H9 (cell line): ENCODE data around the gene SPEM3. TPM values are rescaled to one million over a fixed set of nuclear protein-coding genes. Genes with fewer than 3 reads are reported as not detected.
"Not testable (repeated sequence)": the region's sequence is repeated elsewhere in the genome, so short reads cannot be mapped to it uniquely, and the experiment has no call there.

Experiments
- DNase-seq: peaks from one replicate; pipeline ENCODE4 v3.0.0-alpha.2; 2017
- H2AFZ ChIP-seq: one replicate; pipeline ENCODE4 v1.6.1; 2013; ENCODE audit warnings: mild to moderate bottlenecking, low read length, control low read depth, moderate library complexity
- H2AK5ac ChIP-seq: 2 replicates; pipeline ENCODE4 v1.6.1; 2013; ENCODE audit warnings: low read length, control low read depth, mixed read lengths; ENCODE audit not compliant: insufficient read length
- H2BK120ac ChIP-seq: one replicate; pipeline ENCODE4 v1.6.1; 2013; ENCODE audit warnings: low read depth, mild to moderate bottlenecking, low read length, control low read depth, inconsistent platforms; ENCODE audit not compliant: poor library complexity, severe bottlenecking
- H2BK12ac ChIP-seq: 2 replicates; pipeline ENCODE4 v1.6.1; 2013; ENCODE audit warnings: low read length, control low read depth, mixed read lengths, low read depth; ENCODE audit not compliant: insufficient read length
- H2BK15ac ChIP-seq: 2 replicates; pipeline ENCODE4 v1.6.1; 2013; ENCODE audit warnings: low read depth, low read length, control low read depth
- H2BK20ac ChIP-seq: one replicate; pipeline ENCODE4 v1.6.1; 2013; ENCODE audit warnings: low read depth, mild to moderate bottlenecking, low read length, control low read depth, inconsistent platforms; ENCODE audit not compliant: poor library complexity, severe bottlenecking
- H2BK5ac ChIP-seq: 2 replicates; pipeline ENCODE4 v1.6.1; 2013; ENCODE audit warnings: low read length, control low read depth, mixed read lengths; ENCODE audit not compliant: insufficient read length
- H3K14ac ChIP-seq: 2 replicates; pipeline ENCODE4 v1.6.1; 2013; ENCODE audit warnings: low read length, control low read depth; ENCODE audit not compliant: insufficient read depth
- H3K18ac ChIP-seq: 2 replicates; pipeline ENCODE4 v1.6.1; 2013; ENCODE audit warnings: low read depth, mild to moderate bottlenecking, mixed read lengths, low read length, control low read depth; ENCODE audit not compliant: insufficient read length
- H3K23ac ChIP-seq: 2 replicates; pipeline ENCODE4 v1.6.1; 2013; ENCODE audit warnings: low read length, control low read depth, mixed read lengths, low read depth; ENCODE audit not compliant: insufficient read length
- H3K23me2 ChIP-seq: 2 replicates; pipeline ENCODE4 v1.6.1; 2013; ENCODE audit warnings: low read depth, mild to moderate bottlenecking, mixed read lengths, low read length, control low read depth; ENCODE audit not compliant: insufficient read length, poor library complexity, severe bottlenecking
- H3K27ac ChIP-seq: 2 replicates; pipeline ENCODE4 v1.5.1; 2013; ENCODE audit warnings: low read length, control low read depth, mixed read lengths, low read depth; ENCODE audit not compliant: insufficient read length
- H3K27me3 ChIP-seq: 2 replicates; pipeline ENCODE4 v1.6.1; 2013; ENCODE audit warnings: low read length, control low read depth, inconsistent platforms; ENCODE audit not compliant: insufficient read depth
- H3K4ac ChIP-seq: 2 replicates; pipeline ENCODE4 v1.6.1; 2013; ENCODE audit warnings: low read depth, mild to moderate bottlenecking, control low read depth, inconsistent platforms, low read length, moderate library complexity
- H3K4me1 ChIP-seq: 2 replicates; pipeline ENCODE4 v1.6.1; 2013; ENCODE audit warnings: low read length, control low read depth, inconsistent platforms; ENCODE audit not compliant: insufficient read depth
- H3K4me2 ChIP-seq: 2 replicates; pipeline ENCODE4 v1.6.1; 2013; ENCODE audit warnings: low read length, control low read depth, mixed read lengths; ENCODE audit not compliant: insufficient read length, insufficient read depth
- H3K56ac ChIP-seq: 2 replicates; pipeline ENCODE4 v1.6.1; 2013; ENCODE audit warnings: low read depth, mild to moderate bottlenecking, mixed read lengths, low read length, control low read depth; ENCODE audit not compliant: insufficient read length
- H3K79me1 ChIP-seq: 2 replicates; pipeline ENCODE4 v1.6.1; 2013; ENCODE audit warnings: low read depth, mild to moderate bottlenecking, moderate library complexity, low read length, control low read depth, inconsistent platforms; ENCODE audit not compliant: insufficient read depth, poor library complexity, severe bottlenecking
- H3K79me2 ChIP-seq: 2 replicates; pipeline ENCODE4 v1.6.1; 2013; ENCODE audit warnings: low read length, control low read depth, inconsistent platforms; ENCODE audit not compliant: insufficient read depth
- H3K9ac ChIP-seq: 2 replicates; pipeline ENCODE4 v1.6.1; 2013; ENCODE audit warnings: low read length, control low read depth, mixed read lengths; ENCODE audit not compliant: insufficient read length; ENCODE audit errors: extremely low read depth
- H3K9me3 ChIP-seq: one replicate; pipeline ENCODE4 v1.6.1; 2013; ENCODE audit warnings: low read depth, low read length, inconsistent platforms; ENCODE audit not compliant: control insufficient read depth
- H3T11ph ChIP-seq: one replicate; pipeline ENCODE4 v1.6.1; 2013; ENCODE audit warnings: mild to moderate bottlenecking, low read length, control low read depth, inconsistent platforms
- H4K20me1 ChIP-seq: one replicate; pipeline ENCODE4 v1.6.1; 2013; ENCODE audit not compliant: control insufficient read depth, insufficient read length, insufficient read depth
- H4K5ac ChIP-seq: 2 replicates; pipeline ENCODE4 v1.6.1; 2013; ENCODE audit warnings: low read depth, mild to moderate bottlenecking, mixed read lengths, low read length, control low read depth; ENCODE audit not compliant: insufficient read length
- H4K8ac ChIP-seq: replicated peaks from 2 replicates; pipeline ENCODE4 v1.6.1; 2013; ENCODE audit warnings: low read length, control low read depth, mixed read lengths, low read depth; ENCODE audit not compliant: insufficient read length
- H4K91ac ChIP-seq: 2 replicates; pipeline ENCODE4 v1.6.1; 2013; ENCODE audit warnings: low read depth, mild to moderate bottlenecking, moderate library complexity, mixed read lengths, low read length, control low read depth; ENCODE audit not compliant: insufficient read length
- H3K27ac Mint-ChIP-seq, 3 experiments: 2 replicates in 2 of 3; 3 replicates in 1 of 3; pipeline ENCODE4 v1.8.0; 2020 to 2021; ENCODE audit warnings: mixed read lengths in 3 of 3, mild to moderate bottlenecking in 1 of 3, moderate library complexity in 1 of 3
- H3K27me3 Mint-ChIP-seq: 2 replicates; pipeline ENCODE4 v1.8.0; 2021; ENCODE audit warnings: low read depth, mild to moderate bottlenecking, moderate library complexity, mixed read lengths
- H3K36me3 Mint-ChIP-seq, 3 experiments: 2 replicates in 2 of 3; 3 replicates in 1 of 3; pipeline ENCODE4 v1.8.0; 2020 to 2021; ENCODE audit warnings: low read depth in 3 of 3, mixed read lengths in 3 of 3; ENCODE audit not compliant: insufficient read depth in 1 of 3
- H3K4me1 Mint-ChIP-seq, 2 experiments: 2 replicates each; pipeline ENCODE4 v1.8.0; 2020; ENCODE audit warnings: mixed read lengths in 2 of 2
- H3K4me3 Mint-ChIP-seq, 2 experiments: 2 replicates in 1 of 2; 3 replicates in 1 of 2; pipeline ENCODE4 v1.8.0; 2020 to 2021; ENCODE audit warnings: mild to moderate bottlenecking in 2 of 2, mixed read lengths in 2 of 2, moderate library complexity in 1 of 2
- H3K9me3 Mint-ChIP-seq, 2 experiments: 2 replicates in 1 of 2; 3 replicates in 1 of 2; pipeline ENCODE4 v1.8.0; 2020; ENCODE audit warnings: mild to moderate bottlenecking in 2 of 2, mixed read lengths in 2 of 2, moderate library complexity in 1 of 2
- WGBS: extraction: QIAGEN DNeasy Blood & Tissue Kit; methylation state at CpG from one replicate; pipeline ENCODE4 v1.1.7; 2013; ENCODE audit warnings: missing lambda C conversion rate, low lambda C conversion rate, mixed read lengths; ENCODE audit not compliant: insufficient read length; ENCODE audit errors: extremely low coverage; 5-methylcytosine and 5-hydroxymethylcytosine counted together
- total RNA-seq: library from RNA; stranded (reverse); gene quantifications from 2 replicates; pipeline ENCODE4 v1.2.1, GENCODE V29; 2021
- TF ChIP-seq, protein P1 (sequence below): fragments of 200-600 bp; sonication (generic); conservative IDR thresholded peaks from 3 replicates; pipeline ENCODE4 v1.8.0; 2021; ENCODE audit warnings: antibody characterized with exemption, mild to moderate bottlenecking

SPEM3 gene
- total RNA-seq, 1 experiment from 2014 or later, result not detected

DNA sequence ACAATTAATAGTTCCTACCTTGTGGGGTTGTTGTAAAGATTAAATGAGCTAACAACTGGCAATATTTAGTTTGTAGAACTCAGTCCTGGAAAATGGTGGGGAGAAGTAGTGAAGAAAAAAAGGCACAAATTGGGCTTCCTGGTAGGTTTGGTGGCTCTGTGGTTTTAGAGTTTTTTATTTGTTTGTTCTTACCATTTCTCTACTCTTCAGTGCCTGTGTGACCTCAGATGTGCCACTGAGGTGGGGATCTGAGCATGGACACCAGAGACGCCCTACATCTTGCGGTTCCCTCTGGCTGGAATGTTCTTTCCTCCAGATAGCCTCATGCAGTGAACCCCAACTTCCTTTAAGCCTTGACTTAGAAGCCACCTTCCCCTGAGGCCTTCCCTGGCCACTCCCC lies 43.1 kb downstream of the SPEM3 start:
- no peak overlapping the region for H3K4me2 ChIP-seq
- TF ChIP-seq, protein P1, sequence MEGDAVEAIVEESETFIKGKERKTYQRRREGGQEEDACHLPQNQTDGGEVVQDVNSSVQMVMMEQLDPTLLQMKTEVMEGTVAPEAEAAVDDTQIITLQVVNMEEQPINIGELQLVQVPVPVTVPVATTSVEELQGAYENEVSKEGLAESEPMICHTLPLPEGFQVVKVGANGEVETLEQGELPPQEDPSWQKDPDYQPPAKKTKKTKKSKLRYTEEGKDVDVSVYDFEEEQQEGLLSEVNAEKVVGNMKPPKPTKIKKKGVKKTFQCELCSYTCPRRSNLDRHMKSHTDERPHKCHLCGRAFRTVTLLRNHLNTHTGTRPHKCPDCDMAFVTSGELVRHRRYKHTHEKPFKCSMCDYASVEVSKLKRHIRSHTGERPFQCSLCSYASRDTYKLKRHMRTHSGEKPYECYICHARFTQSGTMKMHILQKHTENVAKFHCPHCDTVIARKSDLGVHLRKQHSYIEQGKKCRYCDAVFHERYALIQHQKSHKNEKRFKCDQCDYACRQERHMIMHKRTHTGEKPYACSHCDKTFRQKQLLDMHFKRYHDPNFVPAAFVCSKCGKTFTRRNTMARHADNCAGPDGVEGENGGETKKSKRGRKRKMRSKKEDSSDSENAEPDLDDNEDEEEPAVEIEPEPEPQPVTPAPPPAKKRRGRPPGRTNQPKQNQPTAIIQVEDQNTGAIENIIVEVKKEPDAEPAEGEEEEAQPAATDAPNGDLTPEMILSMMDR, result no peak
- no peaks in the 10 kb centered on the region for H3K27me3 Mint-ChIP-seq
- no CpG with 5 or more reads among the region's 2 CpGs for WGBS
- H3T11ph ChIP-seq, result no peak overlapping the region
- H2BK5ac ChIP-seq, result no peak overlapping the region
- no peaks in the 10 kb centered on the region for H3K9me3 ChIP-seq
- no peak overlapping the region for H3K9ac ChIP-seq
- H3K18ac ChIP-seq, result no peak overlapping the region
- peaks cover 4 to 8% of the 10 kb centered on the region in 2 experiments; a peak in 3 of 4 replicates for H3K4me1 Mint-ChIP-seq
- no peaks in the 10 kb centered on the region for H3K23me2 ChIP-seq
- no peak overlapping the region for H2AFZ ChIP-seq
- H3K27me3 ChIP-seq, result no peaks in the 10 kb centered on the region
- H3K36me3 Mint-ChIP-seq, result peaks cover 0 to 5% (median 0%) of the 10 kb centered on the region in 3 experiments; a peak in 3 of 7 replicates
- peaks cover 3% of the 10 kb centered on the region for H3K79me1 ChIP-seq
- no peak overlapping the region; a peak in 1 of 7 replicates for H3K27ac Mint-ChIP-seq
- no peak overlapping the region for H2BK15ac ChIP-seq
- H3K14ac ChIP-seq, result no peak overlapping the region
- H2BK12ac ChIP-seq, result no peak overlapping the region
- 0 out of 2 replicates have a peak, but pooled peaks cover 3% of the 10 kb centered on the region for H3K79me2 ChIP-seq
- no peak overlapping the region for H2AK5ac ChIP-seq
- no peak overlapping the region for H3K27ac ChIP-seq
- H4K91ac ChIP-seq, result no peak overlapping the region
- peaks cover 3% of the 10 kb centered on the region; the same call in 1 of the 2 replicates for H3K4me1 ChIP-seq
- no peak overlapping the region for H3K4me3 Mint-ChIP-seq
- DNase-seq, result no peak
- H4K20me1 ChIP-seq, result no peaks in the 10 kb centered on the region
- H4K8ac ChIP-seq, result no peak overlapping the region
- H4K5ac ChIP-seq, result no peak overlapping the region
- H3K9me3 Mint-ChIP-seq, result no peaks in the 10 kb centered on the region
- no peak overlapping the region for H2BK20ac ChIP-seq
- H2BK120ac ChIP-seq, result no peak overlapping the region
- no peak overlapping the region for H3K56ac ChIP-seq
- no peak overlapping the region for H3K23ac ChIP-seq
- no peak overlapping the region for H3K4ac ChIP-seq

DNA sequence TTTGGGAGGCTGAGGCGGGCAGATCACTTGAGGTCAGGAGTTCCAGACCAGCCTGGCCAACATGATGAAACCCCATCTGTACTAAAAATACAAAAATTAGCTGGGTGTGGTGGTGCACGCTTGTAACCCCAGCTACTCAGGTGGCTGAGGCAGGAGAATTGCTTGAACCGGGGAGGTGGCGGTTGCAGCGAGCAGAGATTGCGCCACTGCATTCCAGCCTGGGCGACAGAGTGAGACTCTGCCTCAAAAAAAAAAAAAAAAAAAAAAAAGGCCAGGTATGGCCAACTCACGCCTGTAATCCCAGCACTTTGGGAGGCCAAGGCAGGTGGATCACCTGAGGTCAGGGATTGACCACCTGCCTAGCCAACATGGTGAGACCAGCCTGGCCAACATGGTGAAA lies 46.1 kb downstream of the SPEM3 start:
- not testable (repeated sequence) for H3K79me1 ChIP-seq, H2AFZ ChIP-seq, H3K4me1 ChIP-seq, H3K4ac ChIP-seq, DNase-seq, H3K9ac ChIP-seq, H3K36me3 Mint-ChIP-seq, H3T11ph ChIP-seq, H3K4me3 Mint-ChIP-seq, H4K20me1 ChIP-seq, H4K8ac ChIP-seq, H3K23me2 ChIP-seq, H3K14ac ChIP-seq, H2BK5ac ChIP-seq, H3K27me3 Mint-ChIP-seq, H2BK120ac ChIP-seq, H4K5ac ChIP-seq, H3K23ac ChIP-seq, H4K91ac ChIP-seq, H2BK20ac ChIP-seq, H2BK15ac ChIP-seq, H3K27ac ChIP-seq, H3K9me3 ChIP-seq, H3K27me3 ChIP-seq, H3K27ac Mint-ChIP-seq, H3K4me2 ChIP-seq, H2AK5ac ChIP-seq, H2BK12ac ChIP-seq, H3K18ac ChIP-seq, H3K79me2 ChIP-seq, H3K56ac ChIP-seq, H3K9me3 Mint-ChIP-seq
- WGBS, result no CpG with 5 or more reads among the region's 8 CpGs
- H3K4me1 Mint-ChIP-seq, result peaks cover 22 to 26% of the 10 kb centered on the region in 2 experiments
